A673 (cell line): Measurements from ENCODE around the gene GPC1. TPM values are rescaled to one million over a fixed set of nuclear protein-coding genes. Genes with fewer than 3 reads are reported as not detected.

Source experiments
- BruUV-seq: library from RNA; stranded (reverse); fragments of 400-500 nt; replicated peaks from 2 replicates; lab custom pipeline; 2021; lab: Mats Ljungman, UMichigan
- CTCF ChIA-PET: fragments of 300-600 bp; sonication (Branson Sonifier 250); formaldehyde crosslinking; loops from one replicate; lab custom pipeline; 2022; ENCODE audit warnings: antibody characterized with exemption; lab: Charles Lee
- POLR2A ChIA-PET: fragments of 300-600 bp; sonication (Branson Sonifier 250); formaldehyde crosslinking; loops from one replicate; lab custom pipeline; 2022; ENCODE audit warnings: antibody characterized with exemption; ENCODE audit not compliant: low non-redundant PET; lab: Charles Lee
- DNase-seq: peaks from one replicate; pipeline ENCODE4 v3.0.0-alpha.2; 2015; ENCODE audit warnings: low spot score
- H3K27ac ChIP-seq: fragments of 200-600 bp; sonication (generic); 2 replicates; pipeline ENCODE4 v1.5.1; 2016; ENCODE audit warnings: mixed run types, low read depth, mild to moderate bottlenecking, mixed read lengths, antibody characterized with exemption, low read length; ENCODE audit not compliant: poor library complexity, severe bottlenecking
- H3K27me3 ChIP-seq: fragments of 200-600 bp; sonication (generic); replicated peaks from 2 replicates; pipeline ENCODE4 v1.6.1; 2017; ENCODE audit warnings: mixed run types, low read depth, mild to moderate bottlenecking, mixed read lengths, antibody characterized with exemption, low read length; ENCODE audit not compliant: insufficient read depth, poor library complexity
- H3K36me3 ChIP-seq: fragments of 200-600 bp; sonication (generic); 2 replicates; pipeline ENCODE4 v1.6.1; 2016; ENCODE audit warnings: mixed run types, mild to moderate bottlenecking, mixed read lengths, antibody characterized with exemption, low read length; ENCODE audit not compliant: insufficient read depth, poor library complexity, severe bottlenecking
- H3K4me1 ChIP-seq: fragments of 200-600 bp; sonication (generic); 2 replicates; pipeline ENCODE4 v1.6.1; 2017; ENCODE audit warnings: mixed run types, mild to moderate bottlenecking, mixed read lengths, antibody characterized with exemption, low read length; ENCODE audit not compliant: insufficient read depth, poor library complexity, severe bottlenecking
- H3K4me3 ChIP-seq: fragments of 200-600 bp; sonication (generic); 2 replicates; pipeline ENCODE4 v1.5.1; 2016; ENCODE audit warnings: low read depth, mixed run types, mild to moderate bottlenecking, mixed read lengths, low read length; ENCODE audit not compliant: poor library complexity, severe bottlenecking
- H3K9me3 ChIP-seq: fragments of 200-600 bp; sonication (generic); 2 replicates; pipeline ENCODE4 v1.6.1; 2016; ENCODE audit warnings: mixed run types, low read depth, mild to moderate bottlenecking, mixed read lengths, antibody characterized with exemption, low read length; ENCODE audit not compliant: poor library complexity, severe bottlenecking
- EZH2 ChIP-seq: fragments of 200-600 bp; sonication (generic); IDR thresholded peaks from 2 replicates; pipeline ENCODE4 v1.6.1; 2017; ENCODE audit warnings: borderline replicate concordance, low read depth, mild to moderate bottlenecking, mixed read lengths, antibody characterized with exemption, low read length; ENCODE audit not compliant: poor library complexity, severe bottlenecking
- intact Hi-C: fragments of 100-400 bp; cut with micrococcal nuclease; formaldehyde crosslinking; loops from one replicate; pipeline ENCODE4 v1.10.0; 2022; ENCODE audit not compliant: unreplicated experiment
- total RNA-seq: library from RNA; stranded (reverse); gene quantifications from 2 replicates; pipeline ENCODE4 v1.2.3, GENCODE V29; 2021
- TF ChIP-seq, protein P1 (sequence below): fragments of 300-800, 200-600 bp; sonication (generic); conservative IDR thresholded peaks from 2 replicates; pipeline ENCODE4 v1.5.1; 2017; ENCODE audit warnings: low read depth, mild to moderate bottlenecking, antibody characterized with exemption, low read length, moderate library complexity, mixed read lengths

Gene GPC1
- total RNA-seq, 1 experiment from 2014 or later: 21.2 TPM

GRCh38 chr2:240452462-240453256 is 17.2 kb downstream of the GPC1 start:
- no peak overlapping the region for H3K27ac ChIP-seq
- H3K36me3 ChIP-seq: no peaks in the 10 kb centered on the region
- H3K27me3 ChIP-seq: peaks cover 7% of the 10 kb centered on the region
- BruUV-seq: no TSS peak
- POLR2A ChIA-PET: no interaction called here
- no peaks in the 10 kb centered on the region for H3K9me3 ChIP-seq
- intact Hi-C loops: no loop called here
- H3K4me1 ChIP-seq: no peaks in the 10 kb centered on the region
- TF ChIP-seq, protein P1, sequence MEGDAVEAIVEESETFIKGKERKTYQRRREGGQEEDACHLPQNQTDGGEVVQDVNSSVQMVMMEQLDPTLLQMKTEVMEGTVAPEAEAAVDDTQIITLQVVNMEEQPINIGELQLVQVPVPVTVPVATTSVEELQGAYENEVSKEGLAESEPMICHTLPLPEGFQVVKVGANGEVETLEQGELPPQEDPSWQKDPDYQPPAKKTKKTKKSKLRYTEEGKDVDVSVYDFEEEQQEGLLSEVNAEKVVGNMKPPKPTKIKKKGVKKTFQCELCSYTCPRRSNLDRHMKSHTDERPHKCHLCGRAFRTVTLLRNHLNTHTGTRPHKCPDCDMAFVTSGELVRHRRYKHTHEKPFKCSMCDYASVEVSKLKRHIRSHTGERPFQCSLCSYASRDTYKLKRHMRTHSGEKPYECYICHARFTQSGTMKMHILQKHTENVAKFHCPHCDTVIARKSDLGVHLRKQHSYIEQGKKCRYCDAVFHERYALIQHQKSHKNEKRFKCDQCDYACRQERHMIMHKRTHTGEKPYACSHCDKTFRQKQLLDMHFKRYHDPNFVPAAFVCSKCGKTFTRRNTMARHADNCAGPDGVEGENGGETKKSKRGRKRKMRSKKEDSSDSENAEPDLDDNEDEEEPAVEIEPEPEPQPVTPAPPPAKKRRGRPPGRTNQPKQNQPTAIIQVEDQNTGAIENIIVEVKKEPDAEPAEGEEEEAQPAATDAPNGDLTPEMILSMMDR: no peak
- no peak for TF ChIP-seq EZH2
- peak overlapping the region; percentile 52 for H3K4me3 ChIP-seq
- DNase-seq: peak; percentile 19
- CTCF ChIA-PET: no interaction called here

DNA sequence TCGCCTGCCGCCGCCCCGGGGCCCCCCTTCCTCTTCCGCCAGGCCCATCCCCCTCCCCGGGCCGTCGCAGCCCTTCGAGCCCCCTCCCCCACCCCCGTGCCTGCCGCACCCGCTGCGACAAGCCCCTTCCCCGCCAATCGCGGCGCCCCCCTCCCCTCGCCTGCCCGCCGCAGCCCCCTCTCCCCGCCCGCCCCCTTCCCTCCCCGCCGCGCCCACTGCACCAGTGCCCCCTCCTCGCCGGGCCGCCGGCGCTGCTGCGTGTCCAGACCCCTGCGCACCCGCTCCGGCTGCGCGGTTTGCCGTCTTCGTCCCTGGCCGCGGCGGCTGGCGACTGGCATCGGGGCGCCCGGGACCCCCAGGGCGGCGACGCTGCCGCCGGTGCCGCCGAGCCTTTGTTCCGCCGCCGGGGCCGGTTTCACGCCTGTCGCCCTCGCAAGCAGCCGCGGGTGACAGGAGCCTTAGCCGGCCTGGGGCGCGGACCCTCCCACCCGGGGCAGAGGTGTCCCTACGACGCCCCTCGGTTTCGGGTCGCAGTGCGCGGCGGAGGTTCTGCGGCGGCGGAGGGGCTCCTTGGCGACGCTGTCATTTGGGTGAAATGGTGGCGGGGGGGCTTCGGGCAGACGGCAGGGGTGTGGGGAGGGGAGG is 18.1 kb downstream of the GPC1 start:
- no peaks in the 10 kb centered on the region for H3K36me3 ChIP-seq
- TF ChIP-seq EZH2: peak; percentile 40
- TF ChIP-seq, protein P1: no peak
- ChIA-PET CTCF (no interaction called here), POLR2A (no interaction called here)
- H3K27ac ChIP-seq: no peak overlapping the region
- no peak for DNase-seq
- no peaks in the 10 kb centered on the region for H3K9me3 ChIP-seq
- H3K4me3 ChIP-seq: no peak overlapping the region
- H3K27me3 ChIP-seq: peaks cover 7% of the 10 kb centered on the region
- BruUV-seq: no TSS peak
- H3K4me1 ChIP-seq: no peaks in the 10 kb centered on the region
- intact Hi-C loops: no loop called here

GRCh38 chr2:240454106-240454901 is 18.8 kb downstream of the GPC1 start:
- TF ChIP-seq, protein P1: no peak
- no peak for TF ChIP-seq EZH2
- Histone ChIP-seq H3K36me3 (no peaks in the 10 kb centered on the region), H3K4me3 (no peak overlapping the region), H3K4me1 (no peaks in the 10 kb centered on the region), H3K9me3 (no peaks in the 10 kb centered on the region), H3K27ac (no peak overlapping the region), H3K27me3 (peaks cover 7% of the 10 kb centered on the region)
- CTCF ChIA-PET: no interaction called here
- no peak for DNase-seq
- POLR2A ChIA-PET: no interaction called here
- intact Hi-C loops: no loop called here
- BruUV-seq: no TSS peak
